ENCODE measurements around the gene BBX.

GRCh38 chr3:107670986-107671385 lies 148.2 kb downstream of the BBX start:
- no peak for TF ChIP-seq POLR2A (IDR thresholded peaks at IDR 0.05; ENCODE audit: low read depth, low read length)
- TF ChIP-seq TAF1 (IDR thresholded peaks at IDR 0.05; ENCODE audit: low read depth, low read length), result no peak
- TF ChIP-seq POLR2AphosphoS5 (IDR thresholded peaks at IDR 0.05; ENCODE audit: low read depth, low read length), result no peak
